WTC11 (cell line): Measurements from ENCODE around the gene HDHD5. TPM values are rescaled to one million over a fixed set of nuclear protein-coding genes. Genes with fewer than 3 reads are reported as not detected.

Experiments used
- ATF6 ChIP-seq: sonication (generic); formaldehyde crosslinking; IDR thresholded peaks from 2 replicates; pipeline ENCODE4 v1.8.1; 2023; ENCODE audit warnings: mild to moderate bottlenecking, missing genetic modification reagents
- E2F4 ChIP-seq: sonication (generic); formaldehyde crosslinking; IDR thresholded peaks from 2 replicates; pipeline ENCODE4 v1.8.1; 2022; ENCODE audit warnings: low read depth, mild to moderate bottlenecking, moderate library complexity, missing genetic modification reagents, borderline replicate concordance
- EMX1 ChIP-seq: fragments of 250-450 bp; sonication (Bioruptor Pico); IDR thresholded peaks from 2 replicates; pipeline ENCODE4 v1.8.0; 2021; ENCODE audit warnings: mild to moderate bottlenecking
- ESRRA ChIP-seq: sonication (generic); formaldehyde crosslinking; IDR thresholded peaks from 2 replicates; pipeline ENCODE4 v1.8.1; 2022; ENCODE audit warnings: mild to moderate bottlenecking, missing genetic modification reagents, borderline replicate concordance
- ETV6 ChIP-seq: sonication (generic); formaldehyde crosslinking; IDR thresholded peaks from 2 replicates; pipeline ENCODE4 v1.8.1; 2022; ENCODE audit warnings: mild to moderate bottlenecking, missing genetic modification reagents
- FOXK1 ChIP-seq: sonication (generic); formaldehyde crosslinking; IDR thresholded peaks from 2 replicates; pipeline ENCODE4 v1.8.0; 2022; ENCODE audit warnings: mild to moderate bottlenecking, moderate library complexity, missing genetic modification reagents
- FOXP4 ChIP-seq: sonication (generic); formaldehyde crosslinking; IDR thresholded peaks from 2 replicates; pipeline ENCODE4 v1.8.0; 2022; ENCODE audit warnings: mild to moderate bottlenecking, missing genetic modification reagents
- GRHL2 ChIP-seq: fragments of 250-450 bp; sonication (Bioruptor Pico); IDR thresholded peaks from 2 replicates; pipeline ENCODE4 v1.8.0; 2022; ENCODE audit warnings: mild to moderate bottlenecking, moderate library complexity; ENCODE audit not compliant: insufficient replicate concordance, severe bottlenecking
- MAX ChIP-seq: sonication (generic); formaldehyde crosslinking; IDR thresholded peaks from 2 replicates; pipeline ENCODE4 v1.8.0; 2022; ENCODE audit warnings: mild to moderate bottlenecking, missing genetic modification reagents
- MYBL2 ChIP-seq: sonication (generic); formaldehyde crosslinking; IDR thresholded peaks from 2 replicates; pipeline ENCODE4 v1.8.1; 2023; ENCODE audit warnings: mild to moderate bottlenecking, moderate library complexity, missing genetic modification reagents
- NFE2L1 ChIP-seq: sonication (generic); formaldehyde crosslinking; IDR thresholded peaks from 2 replicates; pipeline ENCODE4 v1.8.1; 2023; ENCODE audit warnings: missing genetic modification reagents
- NR2C2 ChIP-seq: sonication (generic); formaldehyde crosslinking; IDR thresholded peaks from 2 replicates; pipeline ENCODE4 v1.8.0; 2022; ENCODE audit warnings: mild to moderate bottlenecking, missing genetic modification reagents
- OVOL2 ChIP-seq: fragments of 250-450 bp; sonication (Bioruptor Pico); IDR thresholded peaks from 2 replicates; pipeline ENCODE4 v1.9.0; 2021; ENCODE audit warnings: mild to moderate bottlenecking, borderline replicate concordance
- PREB ChIP-seq: sonication (generic); formaldehyde crosslinking; IDR thresholded peaks from 2 replicates; pipeline ENCODE4 v1.8.1; 2022; ENCODE audit warnings: mild to moderate bottlenecking, missing genetic modification reagents, moderate library complexity, borderline replicate concordance
- RELA ChIP-seq: sonication (generic); formaldehyde crosslinking; IDR thresholded peaks from 2 replicates; pipeline ENCODE4 v1.8.1; 2022; ENCODE audit warnings: missing genetic modification reagents, mild to moderate bottlenecking, borderline replicate concordance
- TEAD4 ChIP-seq: sonication (generic); formaldehyde crosslinking; IDR thresholded peaks from 2 replicates; pipeline ENCODE4 v1.8.0; 2022; ENCODE audit warnings: mild to moderate bottlenecking, missing genetic modification reagents
- ZBTB43 ChIP-seq: sonication (generic); formaldehyde crosslinking; IDR thresholded peaks from 2 replicates; pipeline ENCODE4 v1.8.1; 2023; ENCODE audit warnings: mild to moderate bottlenecking, missing genetic modification reagents
- ZNF396 ChIP-seq: fragments of 250-450 bp; sonication (Bioruptor Pico); IDR thresholded peaks from 2 replicates; pipeline ENCODE4 v1.8.0; 2021; ENCODE audit warnings: mild to moderate bottlenecking, moderate library complexity, borderline replicate concordance
- ZNF423 ChIP-seq: fragments of 250-450 bp; sonication (Bioruptor Pico); IDR thresholded peaks from 2 replicates; pipeline ENCODE4 v2.1.2; 2022; ENCODE audit warnings: mild to moderate bottlenecking, moderate library complexity
- ZNF512 ChIP-seq: sonication (generic); formaldehyde crosslinking; IDR thresholded peaks from 2 replicates; pipeline ENCODE4 v1.8.1; 2022; ENCODE audit warnings: missing genetic modification reagents, borderline replicate concordance
- total RNA-seq: library from RNA; stranded (reverse); gene quantifications from 3 replicates; pipeline ENCODE4 v1.2.3, GENCODE V29; 2021
- TF ChIP-seq, protein P1 (sequence below): sonication (generic); formaldehyde crosslinking; IDR thresholded peaks from 2 replicates; pipeline ENCODE4 v1.8.0; 2023; ENCODE audit warnings: missing genetic modification reagents, mild to moderate bottlenecking, borderline replicate concordance
- TF ChIP-seq, protein P2 (sequence below): fragments of 250-450 bp; sonication (Bioruptor Pico); IDR thresholded peaks from 2 replicates; pipeline ENCODE4 v1.8.0; 2021; ENCODE audit warnings: mild to moderate bottlenecking

The HDHD5 gene
- total RNA-seq, 1 experiment from 2014 or later, result 84.0 TPM

- TF ChIP-seq, protein P1, sequence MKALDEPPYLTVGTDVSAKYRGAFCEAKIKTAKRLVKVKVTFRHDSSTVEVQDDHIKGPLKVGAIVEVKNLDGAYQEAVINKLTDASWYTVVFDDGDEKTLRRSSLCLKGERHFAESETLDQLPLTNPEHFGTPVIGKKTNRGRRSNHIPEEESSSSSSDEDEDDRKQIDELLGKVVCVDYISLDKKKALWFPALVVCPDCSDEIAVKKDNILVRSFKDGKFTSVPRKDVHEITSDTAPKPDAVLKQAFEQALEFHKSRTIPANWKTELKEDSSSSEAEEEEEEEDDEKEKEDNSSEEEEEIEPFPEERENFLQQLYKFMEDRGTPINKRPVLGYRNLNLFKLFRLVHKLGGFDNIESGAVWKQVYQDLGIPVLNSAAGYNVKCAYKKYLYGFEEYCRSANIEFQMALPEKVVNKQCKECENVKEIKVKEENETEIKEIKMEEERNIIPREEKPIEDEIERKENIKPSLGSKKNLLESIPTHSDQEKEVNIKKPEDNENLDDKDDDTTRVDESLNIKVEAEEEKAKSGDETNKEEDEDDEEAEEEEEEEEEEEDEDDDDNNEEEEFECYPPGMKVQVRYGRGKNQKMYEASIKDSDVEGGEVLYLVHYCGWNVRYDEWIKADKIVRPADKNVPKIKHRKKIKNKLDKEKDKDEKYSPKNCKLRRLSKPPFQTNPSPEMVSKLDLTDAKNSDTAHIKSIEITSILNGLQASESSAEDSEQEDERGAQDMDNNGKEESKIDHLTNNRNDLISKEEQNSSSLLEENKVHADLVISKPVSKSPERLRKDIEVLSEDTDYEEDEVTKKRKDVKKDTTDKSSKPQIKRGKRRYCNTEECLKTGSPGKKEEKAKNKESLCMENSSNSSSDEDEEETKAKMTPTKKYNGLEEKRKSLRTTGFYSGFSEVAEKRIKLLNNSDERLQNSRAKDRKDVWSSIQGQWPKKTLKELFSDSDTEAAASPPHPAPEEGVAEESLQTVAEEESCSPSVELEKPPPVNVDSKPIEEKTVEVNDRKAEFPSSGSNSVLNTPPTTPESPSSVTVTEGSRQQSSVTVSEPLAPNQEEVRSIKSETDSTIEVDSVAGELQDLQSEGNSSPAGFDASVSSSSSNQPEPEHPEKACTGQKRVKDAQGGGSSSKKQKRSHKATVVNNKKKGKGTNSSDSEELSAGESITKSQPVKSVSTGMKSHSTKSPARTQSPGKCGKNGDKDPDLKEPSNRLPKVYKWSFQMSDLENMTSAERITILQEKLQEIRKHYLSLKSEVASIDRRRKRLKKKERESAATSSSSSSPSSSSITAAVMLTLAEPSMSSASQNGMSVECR (CRISPR knock-in tag), result peak; percentile 82
- TF ChIP-seq ZBTB43 (CRISPR knock-in tag), result no peak
- no peak for TF ChIP-seq NR2C2
- TF ChIP-seq FOXK1 (CRISPR knock-in tag), result peak; percentile 54; the same call in 1 of the 2 replicates
- no peak for TF ChIP-seq TEAD4
- TF ChIP-seq EMX1 (CRISPR knock-in tag), result no peak
- peak; percentile 82 for TF ChIP-seq MAX (CRISPR knock-in tag)
- TF ChIP-seq NFE2L1 (CRISPR knock-in tag), result peak; percentile 51; the same call in 1 of the 2 replicates
- peak; percentile 70; the same call in 1 of the 2 replicates for TF ChIP-seq MYBL2 (CRISPR knock-in tag)
- TF ChIP-seq ZNF396, result no peak
- no peak for TF ChIP-seq E2F4 (CRISPR knock-in tag)
- TF ChIP-seq, protein P2, sequence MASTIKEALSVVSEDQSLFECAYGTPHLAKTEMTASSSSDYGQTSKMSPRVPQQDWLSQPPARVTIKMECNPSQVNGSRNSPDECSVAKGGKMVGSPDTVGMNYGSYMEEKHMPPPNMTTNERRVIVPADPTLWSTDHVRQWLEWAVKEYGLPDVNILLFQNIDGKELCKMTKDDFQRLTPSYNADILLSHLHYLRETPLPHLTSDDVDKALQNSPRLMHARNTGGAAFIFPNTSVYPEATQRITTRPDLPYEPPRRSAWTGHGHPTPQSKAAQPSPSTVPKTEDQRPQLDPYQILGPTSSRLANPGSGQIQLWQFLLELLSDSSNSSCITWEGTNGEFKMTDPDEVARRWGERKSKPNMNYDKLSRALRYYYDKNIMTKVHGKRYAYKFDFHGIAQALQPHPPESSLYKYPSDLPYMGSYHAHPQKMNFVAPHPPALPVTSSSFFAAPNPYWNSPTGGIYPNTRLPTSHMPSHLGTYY (CRISPR knock-in tag), result no peak
- no peak for TF ChIP-seq ATF6 (CRISPR knock-in tag)
- TF ChIP-seq ESRRA (CRISPR knock-in tag), result no peak
- peak; percentile 97 for TF ChIP-seq FOXP4
- TF ChIP-seq OVOL2, result no peak
- TF ChIP-seq ZNF512, result no peak
- no peak for TF ChIP-seq ZNF423 (CRISPR knock-in tag)
- TF ChIP-seq RELA (CRISPR knock-in tag), result no peak
- no peak for TF ChIP-seq PREB (CRISPR knock-in tag)
- TF ChIP-seq ETV6 (CRISPR knock-in tag), result peak; percentile 7
- TF ChIP-seq GRHL2 (CRISPR knock-in tag), result no peak
Observed at GRCh38 chr22:17158568-17159503, at the start of gene HDHD5 (continued).
